Measurements from ENCODE around the gene C3. TPM values are rescaled to one million over a fixed set of nuclear protein-coding genes. Genes with fewer than 3 reads are reported as not detected.
"Not testable (repeated sequence)": the region's sequence is repeated elsewhere in the genome, so short reads cannot be mapped to it uniquely, and the experiment has no call there.

The C3 gene
- total RNA-seq, 2 experiments from 2014 or later = 0.93 to 1.0 TPM

- H3K4me3 Mint-ChIP-seq = no peak overlapping the region
- no peak overlapping the region for H3K27ac Mint-ChIP-seq
- ATAC-seq = peak; percentile 50
- H3K36me3 Mint-ChIP-seq (ENCODE audit: low read depth) = peaks cover 6% of the 10 kb centered on the region
- POLR2A ChIA-PET = interaction anchor here (0.6 kb wide), 1 partner anchor 304 kb away, joined by 3 read pairs; no protein-coding TSS in a partner anchor
- intact Hi-C loops (cut with DNase I, micrococcal nuclease) = no loop called here
- CTCF ChIA-PET = no interaction called here
- H3K4me1 Mint-ChIP-seq = peaks cover 23% of the 10 kb centered on the region
- H3K27me3 Mint-ChIP-seq = peaks cover 3% of the 10 kb centered on the region
- peaks cover 12% of the 10 kb centered on the region for H3K9me3 Mint-ChIP-seq (ENCODE audit: low read depth)
- no peak for DNase-seq
These were observed 36.5 kb downstream of the C3 start for GRCh38 chr19:6683971-6684370.

GRCh38 chr19:6682607-6683128 lies 37.8 kb downstream of the C3 start:
- H3K9me3 Mint-ChIP-seq (ENCODE audit: low read depth) = peaks cover 21% of the 10 kb centered on the region
- H3K27ac Mint-ChIP-seq = no peak overlapping the region
- no peak for DNase-seq
- peaks cover 32% of the 10 kb centered on the region for H3K4me1 Mint-ChIP-seq
- no peak overlapping the region for H3K4me3 Mint-ChIP-seq
- intact Hi-C loops (cut with DNase I, micrococcal nuclease) = no loop called here
- POLR2A ChIA-PET = no interaction called here
- peaks cover 3% of the 10 kb centered on the region for H3K27me3 Mint-ChIP-seq
- CTCF ChIA-PET = interaction anchor here (1.0 kb wide), 1 partner anchor 27 kb away, joined by 3 read pairs; no protein-coding TSS in a partner anchor
- H3K36me3 Mint-ChIP-seq (ENCODE audit: low read depth) = peaks cover 11% of the 10 kb centered on the region
- ATAC-seq = no peak

- Mint-ChIP-seq H3K4me1 (peaks cover 40% of the 10 kb centered on the region), H3K36me3 (ENCODE audit: low read depth) (peaks cover 13% of the 10 kb centered on the region), H3K27ac (peak overlapping the region; percentile 83), H3K4me3 (no peak overlapping the region), H3K9me3 (ENCODE audit: low read depth) (peaks cover 24% of the 10 kb centered on the region), H3K27me3 (peaks cover 3% of the 10 kb centered on the region)
- DNase-seq (no peak), ATAC-seq (no peak)
- ChIA-PET POLR2A (no interaction called here), CTCF (no interaction called here)
- intact Hi-C loops (cut with DNase I, micrococcal nuclease) = no loop called here
These were observed 40.3 kb downstream of the C3 start for GRCh38 chr19:6680141-6680540.

DNA sequence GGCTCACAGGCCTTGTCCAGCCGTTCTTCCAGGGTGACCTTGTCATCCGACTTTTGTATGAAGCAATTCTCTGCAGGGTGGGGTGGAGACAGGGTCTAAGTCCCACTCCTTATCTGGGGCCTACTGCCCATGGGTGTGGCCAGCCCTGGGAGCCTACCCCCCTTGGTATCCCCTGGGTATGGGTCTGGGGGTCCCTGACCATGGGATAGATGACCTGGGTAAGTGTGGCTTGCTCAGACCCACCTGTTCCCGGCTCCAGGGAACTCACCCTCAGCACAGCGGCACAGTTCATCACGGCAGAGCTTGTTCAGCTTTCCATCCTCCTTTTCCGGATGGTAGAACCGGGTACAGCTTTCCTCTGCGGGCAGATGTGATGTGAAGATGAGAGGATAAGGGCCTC lies 41.3 kb downstream of the C3 start:
- intact Hi-C loops (cut with DNase I, micrococcal nuclease) = loop anchor here (2.0 to 5.0 kb wide), 2 partner anchors 184 to 518 kb away; no protein-coding TSS in a partner anchor
- Mint-ChIP-seq H3K4me1 (peaks cover 50% of the 10 kb centered on the region), H3K36me3 (ENCODE audit: low read depth) (peaks cover 13% of the 10 kb centered on the region), H3K9me3 (ENCODE audit: low read depth) (peaks cover 24% of the 10 kb centered on the region), H3K27ac (peak overlapping the region; percentile 83), H3K4me3 (peak overlapping the region; percentile 9), H3K27me3 (peaks cover 3% of the 10 kb centered on the region)
- ChIA-PET POLR2A (no interaction called here), CTCF (no interaction called here)
- ATAC-seq (no peak), DNase-seq (no peak)

DNA sequence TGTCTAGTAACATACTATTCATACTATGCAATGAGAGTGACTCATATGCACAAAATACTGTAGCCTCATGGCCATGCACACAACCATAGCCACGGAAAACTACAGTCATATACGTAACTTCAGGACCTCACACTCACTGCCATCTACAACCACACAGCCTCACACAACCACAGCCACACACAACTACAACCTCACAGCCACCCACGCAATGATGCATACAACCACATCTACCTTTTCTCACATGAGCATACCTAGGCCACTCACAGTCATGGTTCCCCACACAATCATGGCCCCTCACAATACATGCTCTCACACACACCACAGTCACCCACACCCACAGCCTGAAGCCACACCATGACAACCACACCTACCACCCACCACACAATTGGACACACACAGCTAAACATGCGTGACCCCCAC lies 41.8 kb downstream of the C3 start:
- peaks cover 24% of the 10 kb centered on the region for H3K9me3 Mint-ChIP-seq (ENCODE audit: low read depth)
- ChIA-PET CTCF (interaction anchor here (1.4 kb wide), 1 partner anchor 14 kb away, joined by 4 read pairs; no protein-coding TSS in a partner anchor), POLR2A (no interaction called here)
- peaks cover 3% of the 10 kb centered on the region for H3K27me3 Mint-ChIP-seq
- peak overlapping the region; percentile 83 for H3K27ac Mint-ChIP-seq
- peak overlapping the region; percentile 9 for H3K4me3 Mint-ChIP-seq
- DNase-seq (peak; percentile 89), ATAC-seq (peak; percentile 88)
- H3K36me3 Mint-ChIP-seq (ENCODE audit: low read depth) = peaks cover 13% of the 10 kb centered on the region
- intact Hi-C loops (cut with DNase I, micrococcal nuclease) = loop anchor here (1.0 to 5.0 kb wide), 6 partner anchors 8 to 519 kb away; partner anchors contain the start of genes TNFSF14 (in 1 of the 2) and VAV1 (in 1 of the 2)
- peaks cover 54% of the 10 kb centered on the region for H3K4me1 Mint-ChIP-seq

- DNase-seq (peak; percentile 77), ATAC-seq (no peak)
- intact Hi-C loops (cut with DNase I, micrococcal nuclease) = loop anchor here (1.0 to 5.0 kb wide), 6 partner anchors 8 to 519 kb away; partner anchors contain the start of genes TNFSF14 (in 1 of the 2) and VAV1 (in 1 of the 2)
- peaks cover 56% of the 10 kb centered on the region for H3K4me1 Mint-ChIP-seq
- peaks cover 13% of the 10 kb centered on the region for H3K36me3 Mint-ChIP-seq (ENCODE audit: low read depth)
- H3K27ac Mint-ChIP-seq = peak overlapping the region; percentile 65
- peaks cover 3% of the 10 kb centered on the region for H3K27me3 Mint-ChIP-seq
- H3K9me3 Mint-ChIP-seq (ENCODE audit: low read depth) = peaks cover 24% of the 10 kb centered on the region
- ChIA-PET CTCF (interaction anchor here (1.4 kb wide), 1 partner anchor 14 kb away, joined by 4 read pairs; no protein-coding TSS in a partner anchor), POLR2A (no interaction called here)
- H3K4me3 Mint-ChIP-seq = peak overlapping the region; percentile 42
These were observed 42.4 kb downstream of the C3 start for GRCh38 chr19:6677883-6678689.

DNA sequence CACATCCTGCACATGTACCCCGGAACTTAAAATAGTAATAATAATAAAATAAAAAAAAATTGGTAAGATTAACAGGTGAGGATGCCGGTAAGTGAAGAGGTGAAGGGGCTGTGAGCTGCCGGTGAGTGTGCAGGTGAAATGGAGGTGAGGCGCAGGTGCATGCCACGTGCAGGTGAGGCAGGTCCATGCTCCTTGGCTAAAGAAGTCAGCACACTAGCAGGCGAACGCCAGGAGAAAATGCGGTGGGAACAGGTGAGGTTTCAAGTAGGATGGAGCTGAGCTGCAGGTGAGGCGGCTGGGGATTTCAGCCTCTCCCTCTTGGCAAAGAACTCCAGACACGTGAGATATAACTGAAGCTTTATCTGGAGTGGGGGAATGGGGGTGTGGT lies 43.0 kb downstream of the C3 start:
- ChIA-PET CTCF (interaction anchor here (1.4 kb wide), 1 partner anchor 13 kb away, joined by 4 read pairs; no protein-coding TSS in a partner anchor), POLR2A (no interaction called here)
- no peak for ATAC-seq
- H3K36me3 Mint-ChIP-seq (ENCODE audit: low read depth) = peaks cover 13% of the 10 kb centered on the region
- H3K27ac Mint-ChIP-seq = peak overlapping the region; percentile 65
- peaks cover 21% of the 10 kb centered on the region for H3K9me3 Mint-ChIP-seq (ENCODE audit: low read depth)
- H3K4me1 Mint-ChIP-seq = peaks cover 59% of the 10 kb centered on the region
- no peaks in the 10 kb centered on the region for H3K27me3 Mint-ChIP-seq
- DNase-seq = no peak
- H3K4me3 Mint-ChIP-seq = peak overlapping the region; percentile 42
- intact Hi-C loops (cut with DNase I, micrococcal nuclease) = loop anchor here (5.0 kb wide), 1 partner anchor 520 kb away; no protein-coding TSS in a partner anchor

DNA sequence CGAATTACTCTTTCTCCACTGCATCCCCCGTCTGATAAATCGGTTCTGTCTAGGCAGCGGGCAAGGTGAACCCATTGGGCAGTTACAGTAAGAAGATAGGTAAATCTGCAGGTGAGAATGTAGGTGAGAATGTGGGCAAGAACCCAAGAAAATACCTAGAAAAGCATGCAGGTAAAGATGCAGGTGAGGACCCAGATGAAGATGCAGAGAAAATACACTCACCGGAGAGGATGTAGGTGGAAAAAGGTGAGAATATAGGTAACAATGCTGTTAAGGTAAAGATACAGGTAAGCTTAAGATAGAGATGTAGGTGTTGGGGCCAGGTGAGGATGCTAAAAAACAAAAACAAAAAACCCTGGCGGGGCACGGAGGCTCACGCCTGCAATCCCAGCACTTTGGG lies 44.2 kb downstream of the C3 start:
- ChIA-PET CTCF (interaction anchor here (0.6 kb wide), 1 partner anchor 17 kb away, joined by 4 read pairs; no protein-coding TSS in a partner anchor), POLR2A (no interaction called here)
- Mint-ChIP-seq H3K4me1 (peaks cover 67% of the 10 kb centered on the region), H3K27ac (no peak overlapping the region), H3K27me3 (no peaks in the 10 kb centered on the region), H3K9me3 (ENCODE audit: low read depth) (peaks cover 21% of the 10 kb centered on the region), H3K36me3 (ENCODE audit: low read depth) (peaks cover 13% of the 10 kb centered on the region), H3K4me3 (no peak overlapping the region)
- DNase-seq = no peak
- intact Hi-C loops (cut with DNase I, micrococcal nuclease) = loop anchor here (5.0 kb wide), 1 partner anchor 521 kb away; no protein-coding TSS in a partner anchor
- no peak for ATAC-seq

DNA sequence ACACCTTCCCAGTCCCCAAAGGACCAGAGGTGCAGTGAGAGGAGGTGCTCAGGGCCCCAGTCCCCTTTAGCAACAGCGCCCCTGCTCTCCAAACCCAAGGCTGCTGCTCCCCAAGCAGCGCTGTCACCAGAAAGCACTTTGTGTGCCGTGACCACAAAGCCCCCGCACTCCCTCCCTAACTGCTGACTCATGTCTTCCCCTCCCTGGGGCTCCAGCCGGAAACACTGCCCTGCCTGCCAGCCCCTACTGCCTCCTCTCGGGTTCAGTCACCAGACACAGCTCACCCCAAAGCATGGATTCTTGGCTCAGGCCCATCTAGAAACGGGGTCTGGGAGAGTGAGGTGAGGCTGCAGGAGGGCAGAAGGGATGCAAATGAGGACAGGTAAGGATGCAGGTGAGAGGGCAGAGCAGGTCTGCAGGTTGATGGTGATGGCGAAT lies 45.6 kb downstream of the C3 start:
- ATAC-seq (peak; percentile 61), DNase-seq (peak; percentile 97)
- H3K27ac Mint-ChIP-seq = peak overlapping the region; percentile 93
- peak overlapping the region; percentile 57 for H3K4me3 Mint-ChIP-seq
- intact Hi-C loops (cut with DNase I, micrococcal nuclease) = loop anchor here (1.0 to 5.0 kb wide), 9 partner anchors 14 to 522 kb away; no protein-coding TSS in a partner anchor
- H3K36me3 Mint-ChIP-seq (ENCODE audit: low read depth) = peaks cover 13% of the 10 kb centered on the region
- CTCF ChIA-PET = interaction anchor here (0.7 to 2.4 kb wide), 11 partner anchors 13 to 159 kb away, joined by 3 to 6 read pairs (median 3); no protein-coding TSS in a partner anchor
- peaks cover 75% of the 10 kb centered on the region for H3K4me1 Mint-ChIP-seq
- POLR2A ChIA-PET = interaction anchor here (0.6 to 1.3 kb wide), 4 partner anchors 13 to 339 kb away, joined by 3 to 7 read pairs (median 4); no protein-coding TSS in a partner anchor
- peaks cover 18% of the 10 kb centered on the region for H3K9me3 Mint-ChIP-seq (ENCODE audit: low read depth)
- H3K27me3 Mint-ChIP-seq = no peaks in the 10 kb centered on the region

GRCh38 chr19:6674408-6674807 lies 46.0 kb downstream of the C3 start:
- ATAC-seq, DNase-seq, H3K27me3 Mint-ChIP-seq: not testable (repeated sequence)
- ChIA-PET CTCF (interaction anchor here (0.8 to 2.4 kb wide), 7 partner anchors 13 to 122 kb away, joined by 3 to 6 read pairs (median 4); no protein-coding TSS in a partner anchor), POLR2A (interaction anchor here (0.6 to 1.3 kb wide), 3 partner anchors 20 to 338 kb away, joined by 3 to 4 read pairs (median 4); no protein-coding TSS in a partner anchor)
- H3K4me1 Mint-ChIP-seq = peaks cover 73% of the 10 kb centered on the region
- peaks cover 14% of the 10 kb centered on the region for H3K9me3 Mint-ChIP-seq (ENCODE audit: low read depth)
- H3K36me3 Mint-ChIP-seq (ENCODE audit: low read depth) = peaks cover 13% of the 10 kb centered on the region
- H3K4me3 Mint-ChIP-seq = peak overlapping the region; percentile 57
- peak overlapping the region; percentile 93 for H3K27ac Mint-ChIP-seq
- intact Hi-C loops (cut with DNase I, micrococcal nuclease) = loop anchor here (2.0 to 5.0 kb wide), 6 partner anchors 36 to 214 kb away; no protein-coding TSS in a partner anchor

Measured in activated CD4-positive, alpha-beta T cell treated with anti-CD3 and anti-CD28 coated beads for 36 hours (primary cell).